WTC11 (cell line): ENCODE results near the gene ADARB2.

Source experiments
- IRF2 ChIP-seq: sonication (generic); formaldehyde crosslinking; IDR thresholded peaks from 2 replicates; pipeline ENCODE4 v1.8.0; 2022; ENCODE audit warnings: low read depth, missing genetic modification reagents, borderline replicate concordance
- TCF7 ChIP-seq: sonication (generic); formaldehyde crosslinking; IDR thresholded peaks from 2 replicates; pipeline ENCODE4 v1.8.0; 2022; ENCODE audit warnings: mild to moderate bottlenecking, low read depth, missing genetic modification reagents, moderate library complexity

GRCh38 chr10:1295756-1296480, 441.4 kb downstream of the ADARB2 start:
- TF ChIP-seq TCF7, result no peak
- no peak for TF ChIP-seq IRF2 (CRISPR knock-in tag)
